Heart left ventricle (tissue), 16 donors: Measurements from ENCODE around the gene MROH8. TPM values are rescaled to one million over a fixed set of nuclear protein-coding genes. Genes with fewer than 3 reads are reported as not detected.

Source experiments
- ATAC-seq, 4 donors: fragments of 200-7000 bp; cut with Tn5 transposase; one replicate each; pipeline ENCODE4 v1.9.1; 2020 to 2022; ENCODE audit warnings: moderate library complexity in 4 of 4, mild to moderate bottlenecking in 3 of 4, moderate number of reproducible peaks in 1 of 4
- DNase-seq, 5 donors: peaks; one replicate each; pipeline ENCODE4 v3.0.0-alpha.2; 2020
- H3K27ac ChIP-seq, 12 donors: fragments of 200-600 bp; sonication (generic) in 4 of 12; one replicate each; pipeline versions ENCODE4 v1.5.0 to v1.8.0; 2016 to 2022; ENCODE audit warnings: mild to moderate bottlenecking in 2 of 12
- H3K27me3 ChIP-seq, 9 donors: fragments of 200-600 bp; sonication (generic) in 2 of 9; one replicate each; pipeline versions ENCODE4 v1.5.1 to v1.8.0; 2016 to 2022; ENCODE audit warnings: mild to moderate bottlenecking in 3 of 9
- H3K36me3 ChIP-seq, 9 donors: fragments of 200-600 bp; sonication (generic) in 2 of 9; one replicate each; pipeline versions ENCODE4 v1.5.0 to v1.8.0; 2018 to 2022; ENCODE audit warnings: mild to moderate bottlenecking in 2 of 9
- H3K4me1 ChIP-seq, 12 donors: fragments of 200-600 bp; sonication (generic) in 4 of 12; one replicate each; pipeline versions ENCODE4 v1.5.0 to v1.8.0; 2016 to 2022; ENCODE audit warnings: mild to moderate bottlenecking in 3 of 12
- H3K4me3 ChIP-seq, 12 donors: fragments of 200-600 bp; sonication (generic) in 4 of 12; one replicate each; pipeline versions ENCODE4 v1.5.0 to v1.8.0; 2017 to 2022; ENCODE audit warnings: mild to moderate bottlenecking in 9 of 12, moderate library complexity in 4 of 12
- H3K9me3 ChIP-seq, 12 donors: fragments of 200-600 bp; sonication (generic) in 4 of 12; one replicate each; pipeline versions ENCODE4 v1.5.0 to v1.8.0; 2016 to 2022; ENCODE audit warnings: mild to moderate bottlenecking in 1 of 12
- CTCF ChIP-seq, 12 donors: fragments of 200-600 bp; sonication (generic) in 4 of 12; IDR thresholded peaks; one replicate each; pipeline versions ENCODE4 v1.5.0 to v1.8.0; 2018 to 2022; ENCODE audit warnings: antibody characterized with exemption in 12 of 12, mild to moderate bottlenecking in 5 of 12
- POLR2A ChIP-seq, 2 donors: fragments of 450-650 bp; IDR thresholded peaks; one replicate each; pipeline ENCODE4 v1.6.1; 2017; ENCODE audit warnings: antibody characterized with exemption in 2 of 2, mild to moderate bottlenecking in 2 of 2, moderate library complexity in 2 of 2
- WGBS, 4 donors: extraction: QIAGEN DNeasy Blood & Tissue Kit in 2 of 4; methylation state at CpG; one replicate each; pipeline versions ENCODE4 v1.1.5 to v1.1.7; 2013 to 2018; 5-methylcytosine and 5-hydroxymethylcytosine counted together
- intact Hi-C, 10 donors: fragments of 100-400 bp; cut with DNase I; formaldehyde crosslinking; loops; one replicate each; pipeline versions ENCODE4 v1.11.1 to v1.14.2; 2022
- polyA plus RNA-seq, 2 donors: library from polyadenylated mRNA; stranded (reverse); fragments of 200-250 nt; gene quantifications; one replicate each; pipeline ENCODE4 v1.2.3, GENCODE V29; 2013
- total RNA-seq, 9 donors: library from RNA; depleted of rRNA in 2 of 9; stranded (reverse); fragments of >200 nt in 2 of 9; fragmentation: NEBNext Ultra II Directional in 3 of 9; extraction: Animal tissue kit (Norgen Biotek cat#: 25700) in 3 of 9; gene quantifications; one replicate each; pipeline versions ENCODE4 v1.1.0 to v1.2.4, GENCODE V29; 2016 to 2023
- donor health status: ischemic (EF 13 %, LVEDD 7.1; RV severe dilation, severe dysfunction).
- donor health status: healthy with polysubstance abuse.
- donor health status: DM: no; HTN: yes; CAD: no.
- donor health status: DM: no; HTN: no; CAD: no.
- donor health status: ischemic (EF 25% LVEDD 6.9; RV normal size, moderate dysfunction).
- donor health status: ischemic (EF 25% LVEDD 5.7; RV mildly dilated, moderate dysfunction).
- donor health status: healthy.
- donor health status: DM: yes; HTN: yes; CAD: no.
- donor health status: ischemic (EF 35%, LVEDD 5.7; RV mildly dilated, moderate dysfunction).
- donor health status: nonischemic (EF 11% LVEDD 7.7; RV severe dilation, severe dysfunction).
- donor health status: DM: yes; HTN: yes; CAD: no.
- donor health status: PGD.
- donor health status: ischemic (EF 29% LVEDD 5.4; RV normal size, mild dysfunction).
- donor health status: nonischemic (EF 23%, LVEDD 6.1; RV moderate dilation, normal function).

The MROH8 gene
- total and polyA plus RNA-seq, 11 donors, result 1.4 to 8.1 (median 5.2) TPM

- ATAC-seq, result no peak
Measured at GRCh38 chr20:37220731-37221130, 41.4 kb upstream of the MROH8 start.

GRCh38 chr20:37219751-37220668, 40.7 kb upstream of the MROH8 start:
- peaks cover 7 to 96% (median 77%) of the 10 kb centered on the region in 9 donors for H3K36me3 ChIP-seq
- H3K27me3 ChIP-seq, result no peaks in the 10 kb centered on the region
- intact Hi-C loops, result no loop called here
- H3K27ac ChIP-seq, result peak overlapping the region in 1 of 12 donors; percentile 30
- TF ChIP-seq POLR2A (IDR thresholded peaks at IDR 0.05) (no peak), CTCF (IDR thresholded peaks at IDR 0.05) (no peak)
- peaks cover 0 to 20% (median 1%) of the 10 kb centered on the region in 12 donors for H3K4me1 ChIP-seq
- WGBS, 4 donors, result 88 to 92% (median 91%) methylated on average over 10 of the region's 10 CpGs
- no peak overlapping the region for H3K4me3 ChIP-seq
- ATAC-seq (no peak), DNase-seq (no peak)
- H3K9me3 ChIP-seq, result no peaks in the 10 kb centered on the region

More at GRCh38 chr20:37220731-37221130, 41.4 kb upstream of the MROH8 start:
- no peak overlapping the region for H3K4me3 ChIP-seq
- WGBS, 4 donors, result 68 to 80% (median 72%) methylated on average over 3 of the region's 3 CpGs
- H3K27me3 ChIP-seq, result no peaks in the 10 kb centered on the region
- peaks cover 0 to 21% (median 1%) of the 10 kb centered on the region in 12 donors for H3K4me1 ChIP-seq
- H3K9me3 ChIP-seq, result no peaks in the 10 kb centered on the region
- peaks cover 7 to 96% (median 77%) of the 10 kb centered on the region in 9 donors for H3K36me3 ChIP-seq
- TF ChIP-seq CTCF (IDR thresholded peaks at IDR 0.05), result no peak
- TF ChIP-seq POLR2A (IDR thresholded peaks at IDR 0.05), result no peak
- no peak for DNase-seq
- intact Hi-C loops, result no loop called here
- peak overlapping the region in 1 of 12 donors; percentile 30 for H3K27ac ChIP-seq

- Histone ChIP-seq H3K27ac (no peak overlapping the region), H3K9me3 (no peaks in the 10 kb centered on the region), H3K4me3 (no peak overlapping the region), H3K27me3 (no peaks in the 10 kb centered on the region), H3K4me1 (peaks cover 0 to 20% (median 0%) of the 10 kb centered on the region in 12 donors), H3K36me3 (peaks cover 4 to 96% (median 77%) of the 10 kb centered on the region in 9 donors)
- DNase-seq (no peak), ATAC-seq (no peak)
- 75 to 87% (median 79%) methylated on average over 4 of the region's 4 CpGs for WGBS, 4 donors
- TF ChIP-seq POLR2A (IDR thresholded peaks at IDR 0.05) (no peak), CTCF (IDR thresholded peaks at IDR 0.05) (no peak)
- intact Hi-C loops, result no loop called here
Measured at GRCh38 chr20:37218976-37219375, 39.6 kb upstream of the MROH8 start.

- no peak overlapping the region for H3K4me3 ChIP-seq
- no peaks in the 10 kb centered on the region for H3K27me3 ChIP-seq
- intact Hi-C loops, result no loop called here
- no peak overlapping the region for H3K27ac ChIP-seq
- H3K36me3 ChIP-seq, result peaks cover 0 to 96% (median 77%) of the 10 kb centered on the region in 9 donors
- H3K4me1 ChIP-seq, result peaks cover 0 to 15% (median 0%) of the 10 kb centered on the region in 12 donors
- no peaks in the 10 kb centered on the region for H3K9me3 ChIP-seq
- no peak for TF ChIP-seq CTCF (IDR thresholded peaks at IDR 0.05)
- TF ChIP-seq POLR2A (IDR thresholded peaks at IDR 0.05), result no peak
- WGBS, 4 donors, result 96 to 100% (median 98%) methylated on average over 4 of the region's 4 CpGs
- DNase-seq (no peak), ATAC-seq (no peak)
Measured at GRCh38 chr20:37218441-37218840, 39.1 kb upstream of the MROH8 start.
